ENCODE data around the gene DPP6. TPM values are rescaled to one million over a fixed set of nuclear protein-coding genes. Genes with fewer than 3 reads are reported as not detected.

Gene DPP6
- total RNA-seq, 1 experiment from 2014 or later, result not detected

- CTCF ChIA-PET, result no interaction called here
- no peak for ATAC-seq
- POLR2A ChIA-PET, result no interaction called here
- H3K9me3 Mint-ChIP-seq, result peaks cover 81% of the 10 kb centered on the region
- TF ChIP-seq RELA (CRISPR knock-in tag; IDR thresholded peaks at IDR 0.05; ENCODE audit: borderline replicate concordance) (no peak), SP1 (CRISPR knock-in tag; conservative IDR thresholded peaks at IDR 0.05) (no peak), FOXK1 (CRISPR knock-in tag; IDR thresholded peaks at IDR 0.05) (no peak), TCF7 (CRISPR knock-in tag; IDR thresholded peaks at IDR 0.05; ENCODE audit: low read depth) (no peak), NR1H2 (CRISPR knock-in tag; IDR thresholded peaks at IDR 0.05) (no peak), ESRRA (CRISPR knock-in tag; IDR thresholded peaks at IDR 0.05; ENCODE audit: borderline replicate concordance) (no peak), MAX (CRISPR knock-in tag; IDR thresholded peaks at IDR 0.05) (no peak), ATF6 (CRISPR knock-in tag; IDR thresholded peaks at IDR 0.05) (no peak), PREB (CRISPR knock-in tag; IDR thresholded peaks at IDR 0.05; ENCODE audit: borderline replicate concordance) (no peak), ELF4 (CRISPR knock-in tag; IDR thresholded peaks at IDR 0.05; ENCODE audit: low read depth) (no peak), ZNF317 (CRISPR knock-in tag; IDR thresholded peaks at IDR 0.05; ENCODE audit: borderline replicate concordance, low read depth) (no peak), ZNF416 (CRISPR knock-in tag; IDR thresholded peaks at IDR 0.05) (no peak), RORB (CRISPR knock-in tag; IDR thresholded peaks at IDR 0.05) (no peak), NR2C2 (CRISPR knock-in tag; IDR thresholded peaks at IDR 0.05) (no peak), E2F1 (CRISPR knock-in tag; IDR thresholded peaks at IDR 0.05) (no peak), E2F5 (CRISPR knock-in tag; IDR thresholded peaks at IDR 0.05) (no peak), JAZF1 (CRISPR knock-in tag; IDR thresholded peaks at IDR 0.05) (no peak), KAT7 (CRISPR knock-in tag; IDR thresholded peaks at IDR 0.05; ENCODE audit: borderline replicate concordance) (no peak), AFF4 (CRISPR knock-in tag; IDR thresholded peaks at IDR 0.05; ENCODE audit: borderline replicate concordance) (no peak), ZBTB43 (CRISPR knock-in tag; IDR thresholded peaks at IDR 0.05) (no peak)
- peaks cover 11% of the 10 kb centered on the region for H3K27me3 Mint-ChIP-seq (ENCODE audit: low read depth)
- peaks cover 64% of the 10 kb centered on the region for H3K36me3 Mint-ChIP-seq
- H3K27ac Mint-ChIP-seq, result no peak overlapping the region
- DNase-seq (ENCODE audit: low spot score), result no peak
- no peak overlapping the region for H3K4me3 Mint-ChIP-seq
- no peaks in the 10 kb centered on the region for H3K4me1 Mint-ChIP-seq
Observed at GRCh38 chr7:154861589-154861988, 809.4 kb downstream of the DPP6 start.
